C4-2B (cell line): ENCODE measurements around the gene ACAN.

Source experiments
- ZFX ChIP-seq: fragments of 450-650 bp; IDR thresholded peaks from 2 replicates; pipeline ENCODE4 v1.6.1; 2017
- TF ChIP-seq, protein P1 (sequence below): fragments of 450-650 bp; conservative IDR thresholded peaks from 2 replicates; pipeline ENCODE4 v1.5.1; 2017; ENCODE audit warnings: mild to moderate bottlenecking

GRCh38 chr15:88877415-88877814 lies 74.2 kb downstream of the ACAN start:
- TF ChIP-seq, protein P1, sequence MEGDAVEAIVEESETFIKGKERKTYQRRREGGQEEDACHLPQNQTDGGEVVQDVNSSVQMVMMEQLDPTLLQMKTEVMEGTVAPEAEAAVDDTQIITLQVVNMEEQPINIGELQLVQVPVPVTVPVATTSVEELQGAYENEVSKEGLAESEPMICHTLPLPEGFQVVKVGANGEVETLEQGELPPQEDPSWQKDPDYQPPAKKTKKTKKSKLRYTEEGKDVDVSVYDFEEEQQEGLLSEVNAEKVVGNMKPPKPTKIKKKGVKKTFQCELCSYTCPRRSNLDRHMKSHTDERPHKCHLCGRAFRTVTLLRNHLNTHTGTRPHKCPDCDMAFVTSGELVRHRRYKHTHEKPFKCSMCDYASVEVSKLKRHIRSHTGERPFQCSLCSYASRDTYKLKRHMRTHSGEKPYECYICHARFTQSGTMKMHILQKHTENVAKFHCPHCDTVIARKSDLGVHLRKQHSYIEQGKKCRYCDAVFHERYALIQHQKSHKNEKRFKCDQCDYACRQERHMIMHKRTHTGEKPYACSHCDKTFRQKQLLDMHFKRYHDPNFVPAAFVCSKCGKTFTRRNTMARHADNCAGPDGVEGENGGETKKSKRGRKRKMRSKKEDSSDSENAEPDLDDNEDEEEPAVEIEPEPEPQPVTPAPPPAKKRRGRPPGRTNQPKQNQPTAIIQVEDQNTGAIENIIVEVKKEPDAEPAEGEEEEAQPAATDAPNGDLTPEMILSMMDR, result no peak
- TF ChIP-seq ZFX, result no peak
